Endometrial microvascular endothelial cells (primary cell): ENCODE data around the gene HDX. TPM values are rescaled to one million over a fixed set of nuclear protein-coding genes. Genes with fewer than 3 reads are reported as not detected.
"Not testable (repeated sequence)": the region's sequence is repeated elsewhere in the genome, so short reads cannot be mapped to it uniquely, and the experiment has no call there.

Source experiments
- in situ Hi-C: cut with HindIII; loops from 2 replicates; pipeline ENCODE4 v1.10.0; 2017; ENCODE audit warnings: low sequenced_read_pairs, low pct_unique_long_range_greater_than_20kb; ENCODE audit errors: inconsistent ontology term
- total RNA-seq: library from RNA; depleted of rRNA; stranded (reverse); fragments of >200 nt; gene quantifications from one replicate; pipeline ENCODE4 v1.2.3, GENCODE V29; 2015; ENCODE audit errors: inconsistent ontology term

Gene HDX
- total RNA-seq, 1 donor from 2014 or later, result 8.8 TPM

DNA sequence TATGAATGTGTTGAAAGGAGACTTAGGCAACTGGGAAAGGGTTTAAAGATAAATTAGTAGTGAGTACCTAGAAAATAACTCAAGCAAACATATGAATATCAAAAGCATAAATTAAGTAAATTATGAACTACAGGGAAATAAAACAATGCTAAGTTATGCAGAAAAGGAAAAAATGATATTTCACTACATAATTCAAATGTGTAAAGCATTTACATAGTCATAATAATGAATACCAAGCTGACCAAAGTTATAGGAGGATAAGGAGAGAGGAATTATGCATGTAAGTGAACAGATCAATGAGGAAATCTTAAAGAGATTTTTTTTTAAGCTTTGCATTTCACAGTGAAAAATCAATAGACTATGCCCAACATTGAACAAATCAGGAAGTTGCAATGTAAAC lies 145.0 kb downstream of the HDX start:
- in situ Hi-C loops, result no loop called here

DNA sequence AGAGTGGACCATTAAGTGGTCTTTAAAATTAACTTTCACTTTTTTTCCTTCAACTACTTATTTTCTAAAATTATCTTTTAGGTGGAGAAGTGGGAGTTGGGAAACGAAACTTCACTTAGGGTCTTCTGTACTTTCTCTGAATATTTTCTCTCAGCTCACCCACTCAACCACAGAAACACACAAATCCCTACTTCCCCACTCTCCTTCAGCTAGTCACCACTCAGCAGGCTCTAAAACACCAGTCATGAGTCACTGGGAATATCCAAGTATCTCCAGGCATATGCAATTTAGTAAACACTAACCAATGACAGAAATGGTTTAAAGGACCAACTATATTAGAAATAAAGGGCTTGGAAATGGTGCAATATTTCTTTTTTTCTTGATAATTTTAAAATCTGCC lies 161.3 kb downstream of the HDX start:
- in situ Hi-C loops, result no loop called here

DNA sequence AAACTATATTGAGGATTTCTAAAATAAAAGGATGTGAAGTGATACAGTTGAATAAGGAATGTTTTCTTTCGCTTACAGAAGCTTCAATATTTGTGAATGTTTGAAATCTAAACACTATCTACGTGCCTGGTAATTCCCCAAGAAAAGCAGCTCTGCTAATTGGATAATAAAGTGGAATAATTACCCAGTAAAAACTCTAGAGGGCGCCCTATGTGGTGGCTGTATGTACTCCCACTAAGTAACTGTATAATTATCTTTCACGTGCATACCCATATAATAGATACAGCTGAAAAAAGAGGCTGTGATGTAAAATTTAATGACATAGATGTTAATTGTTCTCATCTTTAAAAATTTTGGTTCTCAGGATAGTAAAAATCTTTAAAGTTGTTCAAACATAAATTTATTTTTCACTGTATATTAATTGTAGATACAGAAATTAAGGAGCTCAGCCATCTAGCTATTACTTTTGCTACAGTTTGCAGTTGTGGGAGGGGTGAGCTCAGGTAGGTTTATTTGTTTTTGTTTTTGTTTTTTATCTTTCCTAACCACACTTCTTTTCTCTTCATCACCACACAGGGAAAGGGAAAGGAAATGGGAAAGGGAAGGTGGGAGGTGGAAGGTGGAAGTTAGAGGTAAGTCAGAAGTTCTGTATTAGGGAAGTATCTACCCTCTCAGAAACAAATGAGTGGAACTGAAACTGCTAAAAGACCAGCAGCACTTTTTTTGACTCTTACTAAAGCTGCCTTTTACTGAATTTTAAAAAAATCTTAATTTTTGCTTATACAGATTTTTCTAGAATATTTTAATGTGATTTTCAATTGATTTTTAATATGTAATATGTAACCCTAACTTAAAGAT lies 162.5 kb downstream of the HDX start:
- in situ Hi-C loops, result no loop called here

DNA sequence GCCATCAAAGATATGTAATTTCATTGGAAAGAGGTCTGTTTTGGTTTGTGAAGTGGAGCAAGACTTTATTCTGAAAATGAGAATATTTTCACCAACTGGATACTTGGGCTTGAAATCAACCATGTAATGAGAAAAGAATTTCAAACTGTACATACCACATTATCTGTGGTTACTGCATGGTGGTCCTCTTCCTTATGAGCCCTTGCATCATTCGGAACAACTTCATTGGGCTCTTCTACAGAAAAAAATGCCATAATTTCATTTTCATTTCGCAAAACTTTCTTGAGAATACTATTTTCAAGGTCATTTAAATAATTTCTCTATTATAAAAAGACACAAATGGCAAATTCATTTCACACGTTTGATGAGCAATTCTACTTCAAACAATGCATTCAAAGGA lies 165.6 kb downstream of the HDX start:
- in situ Hi-C loops, result no loop called here

DNA sequence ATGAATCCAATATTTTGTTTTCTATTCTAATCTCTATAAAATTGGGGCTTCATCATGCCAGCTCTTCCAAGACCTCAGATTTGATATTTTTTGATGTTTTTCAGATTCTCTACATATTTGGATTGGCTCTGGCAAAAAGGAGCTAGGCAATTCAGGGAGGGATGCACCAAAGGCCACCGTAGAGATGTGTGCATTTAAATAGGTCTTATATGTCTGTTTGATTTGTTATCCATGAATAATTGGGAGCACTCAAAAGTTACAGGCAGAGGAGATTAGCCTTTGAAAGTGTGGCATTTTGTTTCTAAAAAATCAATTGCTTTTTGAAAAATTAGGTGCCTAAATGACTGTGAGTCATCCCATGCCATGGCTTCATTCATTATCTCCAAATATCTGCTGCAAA lies 167.1 kb downstream of the HDX start:
- in situ Hi-C loops, result no loop called here

DNA sequence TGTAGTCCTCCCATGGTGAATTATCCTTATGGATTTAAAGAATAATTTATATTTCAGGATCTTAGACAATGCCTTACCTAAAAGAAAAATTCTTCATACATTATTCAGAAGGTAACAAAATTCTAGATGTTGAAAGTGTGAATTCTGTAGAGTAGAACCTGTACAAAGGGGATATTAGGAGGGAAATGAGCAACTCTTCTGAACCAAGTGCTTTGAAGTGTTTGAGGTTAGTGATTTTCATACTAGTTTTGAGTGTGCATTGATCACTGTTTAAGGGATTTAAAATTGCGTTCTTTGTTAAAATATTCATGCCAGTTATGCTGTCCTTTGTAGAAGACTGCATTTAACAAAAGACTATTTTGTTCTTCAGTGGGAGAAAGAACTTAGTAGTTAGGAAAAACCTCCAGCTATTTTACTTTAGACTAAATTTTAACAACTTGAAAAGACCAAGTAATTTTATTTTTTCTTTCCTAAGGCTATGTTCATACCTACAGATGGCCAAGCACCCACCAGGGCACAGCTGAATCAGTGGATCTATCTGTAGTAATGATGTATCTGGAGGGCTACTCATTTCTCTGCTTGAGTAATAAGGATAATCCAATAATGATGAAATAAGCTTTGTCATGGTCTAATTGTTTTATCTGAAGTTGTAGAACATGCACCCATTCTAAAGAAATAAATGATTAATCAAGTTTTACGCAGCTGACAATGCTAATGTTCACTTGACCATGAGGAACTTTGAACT lies 180.0 kb downstream of the HDX start:
- in situ Hi-C loops, result no loop called here

DNA sequence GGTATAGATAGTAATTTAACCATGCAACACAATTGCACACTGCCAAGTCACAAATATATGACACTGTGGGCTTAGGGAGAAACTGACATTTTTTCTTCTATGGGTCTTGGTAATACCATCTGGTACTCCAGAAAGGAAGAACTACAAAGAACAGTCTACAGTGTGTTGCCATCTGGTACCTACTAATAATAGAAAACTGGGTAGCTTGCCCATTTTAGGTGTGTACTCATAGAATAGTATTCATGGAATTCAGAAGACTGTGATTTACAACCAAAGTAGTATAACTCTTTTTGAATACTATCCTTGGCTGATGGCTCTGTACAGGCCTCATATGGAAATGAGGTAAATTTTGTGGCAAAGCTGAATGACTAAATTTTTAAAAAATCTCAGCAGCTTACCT lies 181.6 kb downstream of the HDX start:
- in situ Hi-C loops, result no loop called here

DNA sequence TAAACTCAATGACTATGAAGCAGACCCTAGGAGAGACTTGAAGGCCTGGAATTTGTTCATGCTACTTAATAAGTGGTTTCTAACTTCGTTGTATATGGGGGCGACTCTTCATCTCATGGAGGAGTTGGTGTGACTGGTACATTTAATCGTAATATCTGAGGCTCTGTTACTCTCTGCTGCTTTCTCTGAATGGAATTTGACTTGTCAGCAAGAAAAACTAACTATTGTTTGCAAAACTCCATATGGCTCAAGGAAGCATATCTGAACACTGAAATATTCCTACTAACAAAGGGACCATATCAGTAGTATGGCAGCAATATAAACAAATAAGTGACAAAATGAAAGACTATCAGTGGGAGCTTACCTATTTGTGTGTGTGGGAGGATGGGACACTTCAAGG lies 182.2 kb downstream of the HDX start:
- in situ Hi-C loops, result no loop called here

DNA sequence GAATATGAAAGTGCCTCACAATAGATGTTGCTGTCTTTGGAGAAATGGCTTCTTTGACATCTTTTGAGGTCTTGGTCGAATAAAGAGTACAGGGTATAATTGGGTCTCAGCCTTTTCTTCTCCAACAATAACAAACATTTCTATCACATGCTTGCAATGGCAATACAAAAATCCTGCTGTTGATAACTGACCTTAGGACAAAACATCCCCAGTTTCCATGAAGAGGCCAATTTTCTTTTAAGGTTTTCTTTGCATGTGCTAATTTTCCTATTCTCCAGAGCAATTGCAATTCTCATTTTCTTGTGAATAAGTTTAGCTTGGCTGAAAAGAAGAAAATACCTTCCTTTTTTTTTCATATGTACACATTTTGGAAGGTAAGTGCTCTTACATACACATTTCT lies 183.6 kb downstream of the HDX start:
- in situ Hi-C loops, result no loop called here

DNA sequence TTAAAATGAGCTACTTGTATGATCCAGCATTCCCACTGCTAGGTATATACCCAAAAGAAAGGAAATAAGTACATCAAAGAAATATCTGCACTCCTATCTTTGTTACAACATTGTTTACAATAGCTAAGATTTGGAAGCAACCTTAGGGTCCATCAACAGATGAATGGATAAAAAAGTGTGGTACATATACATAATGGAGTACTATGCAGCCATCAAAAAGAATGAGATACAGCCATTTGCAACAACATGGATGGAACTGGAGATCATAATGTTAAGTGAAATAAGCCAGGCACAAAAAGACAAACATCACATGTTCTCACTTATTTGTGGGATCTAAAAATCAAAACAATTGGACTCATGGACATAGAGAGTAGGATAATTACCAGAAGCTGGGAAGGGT lies 186.3 kb downstream of the HDX start:
- in situ Hi-C loops, result not testable (repeated sequence)
